RCC 7860 (cell line): Measurements from ENCODE around the gene TAF4B.
A peak's percentile ranks its signal among the peaks of the same experiment; 100 is the strongest.
"Not testable (repeated sequence)": the region's sequence is repeated elsewhere in the genome, so short reads cannot be mapped to it uniquely, and the experiment has no call there.

Experiments used
- DNase-seq: peaks from one replicate; pipeline ENCODE4 v3.0.0-alpha.2; 2015; ENCODE audit warnings: low spot score
- FAIRE-seq: peaks from 2 replicates; lab custom pipeline; 2012; peaks lifted over from hg19 to GRCh38; lab: Jason Lieb, UNC

TAF4B gene

DNA sequence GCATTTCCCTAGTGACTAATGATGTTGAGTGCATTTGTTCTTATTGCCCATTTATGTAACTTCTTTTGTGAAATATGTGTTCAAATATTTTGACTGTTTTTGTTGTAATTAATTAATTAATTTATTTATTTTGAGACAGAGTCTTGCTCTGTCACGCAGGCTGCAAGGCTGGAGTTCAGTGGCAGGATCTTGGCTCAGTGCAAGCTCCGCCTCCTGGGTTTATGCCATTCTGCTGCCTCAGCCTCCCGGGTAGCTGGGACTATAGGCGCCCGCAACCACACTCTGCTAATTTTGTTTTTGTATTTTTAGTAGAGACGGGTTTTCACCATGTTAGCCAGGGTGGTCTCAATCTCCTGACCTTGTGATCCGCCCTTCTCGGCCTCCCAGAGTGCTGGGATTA is 71.9 kb downstream of the TAF4B start:
- DNase-seq, result no peak
- FAIRE-seq, result no peak

DNA sequence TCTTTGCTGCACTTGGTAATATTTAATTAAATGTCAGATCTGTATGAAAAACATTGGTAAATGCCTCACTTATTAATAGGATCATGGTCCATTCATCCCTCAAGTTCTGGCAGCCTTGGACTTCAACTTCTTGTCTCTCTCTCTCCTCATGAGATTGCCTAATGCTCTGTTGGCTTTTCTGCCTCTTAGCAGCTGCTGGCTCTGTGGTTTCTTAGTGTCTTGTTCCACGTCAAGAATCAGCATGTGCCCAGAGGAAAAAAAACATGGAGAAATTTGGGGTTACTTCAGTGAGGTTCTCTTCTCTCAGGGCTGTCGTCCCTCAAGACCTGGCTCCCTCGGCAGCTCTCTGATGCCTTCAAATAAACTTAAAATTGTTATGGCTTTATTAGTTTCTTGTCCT is 75.4 kb downstream of the TAF4B start:
- FAIRE-seq (peak; percentile 12), DNase-seq (peak; percentile 30)

DNA sequence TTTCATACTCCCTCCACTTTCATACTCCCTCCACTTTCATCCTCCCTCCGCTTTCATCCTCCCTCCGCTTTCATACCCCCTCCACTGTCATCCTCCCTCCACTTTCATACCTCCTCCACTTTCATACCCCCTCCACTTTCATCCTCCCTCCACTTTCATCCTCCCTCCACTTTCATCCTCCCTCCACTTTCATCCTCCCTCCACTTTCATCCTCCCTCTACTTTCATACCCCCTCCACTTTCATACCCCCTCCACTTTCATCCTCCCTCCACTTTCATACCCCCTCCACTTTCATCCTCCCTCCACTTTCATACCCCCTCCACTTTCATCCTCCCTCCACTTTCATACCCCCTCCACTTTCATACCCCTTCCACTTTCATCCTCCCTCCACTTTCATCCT is 77.0 kb downstream of the TAF4B start:
- FAIRE-seq, DNase-seq: not testable (repeated sequence)

DNA sequence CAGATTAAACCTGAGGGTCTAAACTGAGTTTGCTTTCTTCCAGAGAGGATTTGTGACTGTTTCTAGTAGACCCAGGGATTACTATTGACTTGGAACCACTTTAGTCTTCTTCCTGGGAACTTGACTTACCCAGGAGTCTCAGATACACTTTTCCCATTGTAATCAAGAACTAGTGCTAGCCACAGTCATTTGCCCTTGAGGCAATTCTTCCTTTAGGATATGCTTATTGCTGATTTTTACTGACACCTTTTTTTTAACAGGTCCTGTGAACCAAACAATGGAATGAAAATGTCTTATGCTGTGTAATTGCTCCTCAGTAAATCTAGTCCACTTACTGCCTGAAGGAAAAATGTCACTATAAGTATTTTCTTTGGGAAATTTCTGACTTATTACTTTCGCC is 78.3 kb downstream of the TAF4B start:
- DNase-seq (no peak), FAIRE-seq (no peak)

DNA sequence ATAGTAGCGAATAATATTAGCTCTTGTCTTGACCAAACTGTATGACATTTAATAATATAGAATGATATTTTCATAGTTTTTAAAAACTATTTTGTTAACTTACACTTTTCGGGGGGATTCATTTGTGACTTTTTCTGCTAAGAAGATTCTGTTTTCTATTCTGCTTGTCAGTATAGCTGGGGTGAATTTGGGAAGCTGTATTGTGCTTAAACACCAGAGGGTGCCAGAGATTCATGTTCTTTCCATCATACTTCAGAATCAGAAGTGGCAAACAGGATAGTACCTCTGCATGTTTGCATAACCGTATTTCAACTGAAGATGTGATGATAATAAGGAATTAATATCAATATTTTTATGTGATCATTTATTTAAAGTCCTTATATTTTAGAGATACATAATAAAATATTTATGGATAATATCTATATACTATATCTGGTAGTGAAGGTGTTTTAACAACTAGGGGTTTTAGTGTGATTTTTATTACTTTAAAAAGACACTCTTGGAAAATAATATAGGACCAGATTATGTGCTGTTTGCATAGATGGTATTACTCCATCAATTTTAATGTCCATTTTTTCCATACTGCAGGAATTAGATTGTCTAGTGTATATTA is 81.0 kb downstream of the TAF4B start:
- FAIRE-seq, result peak; percentile 84
- DNase-seq, result peak; percentile 45

DNA sequence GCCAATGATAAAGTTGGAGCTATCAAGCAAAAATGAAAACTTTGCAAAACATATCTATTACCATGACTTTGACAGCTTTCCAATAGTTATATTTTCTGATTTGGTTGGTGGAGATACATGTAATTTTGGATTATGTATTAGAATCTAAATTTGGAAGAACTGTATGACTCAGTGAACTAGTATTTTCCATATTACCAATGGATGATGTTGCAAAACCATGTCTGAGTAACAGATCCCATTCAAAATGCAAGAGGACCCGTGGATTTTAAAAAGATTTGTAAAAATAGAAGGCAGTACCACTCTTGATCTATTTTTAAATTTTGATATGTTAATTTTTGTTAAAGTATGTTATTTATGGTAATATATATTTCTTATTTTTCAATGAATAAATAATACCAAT is 83.0 kb downstream of the TAF4B start:
- DNase-seq, result no peak
- no peak for FAIRE-seq

DNA sequence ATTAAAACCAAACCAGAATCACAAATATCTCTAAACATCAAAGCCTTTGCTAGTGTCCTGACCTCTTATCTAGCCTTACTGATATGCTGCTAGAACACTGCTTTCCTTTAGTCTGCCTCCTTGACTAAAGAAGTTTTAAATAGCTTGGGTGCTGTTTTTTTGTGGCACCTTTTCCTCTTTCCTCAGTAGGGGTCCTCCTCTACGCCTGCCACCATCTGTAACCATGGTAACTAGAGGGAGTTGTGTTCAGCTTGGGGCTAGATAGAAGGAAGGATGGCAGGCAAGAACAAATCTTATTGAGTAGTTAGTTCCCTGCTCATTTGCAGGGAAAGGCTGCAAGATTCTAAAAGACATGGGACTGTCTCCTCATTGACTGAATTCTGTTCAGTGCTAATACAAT is 86.0 kb downstream of the TAF4B start:
- no peak for DNase-seq
- no peak for FAIRE-seq

DNA sequence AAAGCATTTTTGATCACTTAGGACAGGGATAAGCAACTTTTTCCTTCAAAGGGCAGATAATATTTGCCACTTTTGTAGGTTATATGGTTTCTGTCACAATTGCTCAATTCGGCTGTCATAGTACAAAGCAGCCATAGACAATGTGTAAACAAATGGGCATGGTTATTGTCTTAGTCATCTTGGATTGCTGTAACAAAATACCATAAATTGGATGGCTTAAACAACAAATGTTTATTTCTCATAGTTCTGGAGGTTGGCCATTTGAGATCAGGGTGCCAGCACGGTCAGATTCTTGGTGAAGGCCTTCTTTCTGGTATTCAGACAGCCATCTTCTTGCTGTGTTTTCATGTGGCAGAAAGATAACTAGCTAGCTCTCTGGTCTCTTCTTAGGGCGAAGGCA is 91.2 kb downstream of the TAF4B start:
- FAIRE-seq (no peak), DNase-seq (no peak)

DNA sequence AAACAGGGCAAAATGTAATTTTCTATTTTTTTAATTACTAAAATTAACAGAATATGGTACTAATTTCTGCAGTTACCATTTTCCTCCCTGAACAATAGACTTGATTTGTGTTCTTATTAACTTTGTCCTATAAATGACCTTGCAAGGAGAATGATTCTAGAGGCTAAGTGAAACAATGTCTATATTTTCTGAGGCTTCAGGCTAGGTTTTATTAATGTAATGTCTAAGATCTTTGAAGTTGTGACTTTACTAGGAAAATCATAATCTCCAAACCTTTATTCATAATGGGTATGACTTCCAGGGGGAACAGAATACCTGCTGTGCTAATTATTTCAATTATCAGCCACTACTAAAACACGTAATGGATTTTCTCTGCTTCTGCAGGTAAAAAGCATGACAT is 94.4 kb downstream of the TAF4B start:
- no peak for DNase-seq
- no peak for FAIRE-seq

DNA sequence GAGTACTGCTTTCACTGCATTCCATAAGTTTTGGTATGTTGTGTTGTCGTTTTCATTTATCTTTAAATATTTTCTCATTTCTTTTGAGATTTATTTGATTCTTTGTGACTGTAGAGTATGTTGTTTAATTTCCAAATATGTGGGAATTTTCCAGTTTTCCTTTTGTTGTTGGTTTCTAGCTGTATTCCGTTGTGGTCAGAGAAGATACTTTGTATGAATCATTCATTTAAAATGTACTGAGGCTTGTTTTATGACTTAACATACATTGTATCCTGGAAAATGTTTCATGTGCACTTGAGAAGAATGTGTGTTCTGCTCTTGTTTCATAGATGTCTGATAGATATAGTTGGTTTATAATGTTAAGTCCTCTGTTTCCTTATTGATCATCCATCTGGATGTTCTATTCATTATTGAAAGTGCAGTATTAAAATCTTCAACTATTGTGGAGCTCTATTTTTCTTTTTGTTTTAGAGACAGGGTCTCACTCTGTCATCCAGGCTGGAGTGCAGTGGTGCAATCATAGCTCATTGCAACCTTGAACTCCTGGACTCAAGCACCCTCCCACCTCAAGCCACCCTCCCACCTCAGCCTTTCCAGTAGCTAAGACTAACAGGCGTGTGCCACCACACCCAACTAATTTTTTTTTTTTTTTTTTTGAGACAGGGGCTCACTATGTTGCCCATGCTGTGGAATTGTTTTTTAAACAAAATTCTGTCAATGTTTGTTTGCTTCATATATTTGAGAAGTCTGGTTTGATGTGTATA is 96.8 kb downstream of the TAF4B start:
- FAIRE-seq (peak; percentile 78), DNase-seq (peak; percentile 37)

DNA sequence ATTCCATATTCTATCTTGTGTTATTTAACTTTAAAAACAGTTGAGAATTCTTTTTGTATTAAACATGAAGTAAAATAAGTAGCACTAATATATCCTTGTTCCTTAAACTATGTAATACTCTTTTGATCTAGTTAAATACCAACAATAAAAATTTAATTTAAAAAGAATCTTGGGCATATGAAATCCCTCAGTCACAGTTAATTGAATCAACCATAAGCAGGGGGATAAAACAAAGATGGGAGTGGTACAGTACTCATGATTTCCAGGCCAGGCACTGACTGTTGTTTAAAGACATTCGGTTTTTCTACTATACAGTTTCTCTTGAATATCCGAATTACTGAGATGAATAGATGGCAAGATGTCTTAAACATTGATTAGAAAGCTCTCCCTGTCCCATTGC is 99.5 kb downstream of the TAF4B start:
- DNase-seq (no peak), FAIRE-seq (no peak)

DNA sequence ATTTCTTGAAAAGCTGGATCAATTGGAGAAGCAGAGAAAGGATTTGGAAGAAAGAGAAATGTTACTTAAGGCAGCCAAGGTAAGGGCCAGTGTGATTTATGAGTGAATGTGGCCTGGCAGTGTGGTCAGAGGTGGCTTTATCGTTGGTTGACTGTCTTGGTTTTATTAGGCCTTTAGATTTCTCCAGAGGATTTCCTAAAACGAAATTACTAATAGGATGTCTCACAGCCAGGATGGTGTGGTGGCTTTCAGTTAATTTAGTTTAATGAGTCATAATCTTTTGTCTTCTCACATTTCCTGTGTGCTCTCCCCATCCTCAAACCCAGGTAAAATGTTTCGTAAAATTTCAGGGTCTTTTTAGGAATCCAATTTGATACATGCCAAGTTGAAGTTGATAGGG is 100.8 kb downstream of the TAF4B start:
- DNase-seq (peak; percentile 24), FAIRE-seq (no peak)

DNA sequence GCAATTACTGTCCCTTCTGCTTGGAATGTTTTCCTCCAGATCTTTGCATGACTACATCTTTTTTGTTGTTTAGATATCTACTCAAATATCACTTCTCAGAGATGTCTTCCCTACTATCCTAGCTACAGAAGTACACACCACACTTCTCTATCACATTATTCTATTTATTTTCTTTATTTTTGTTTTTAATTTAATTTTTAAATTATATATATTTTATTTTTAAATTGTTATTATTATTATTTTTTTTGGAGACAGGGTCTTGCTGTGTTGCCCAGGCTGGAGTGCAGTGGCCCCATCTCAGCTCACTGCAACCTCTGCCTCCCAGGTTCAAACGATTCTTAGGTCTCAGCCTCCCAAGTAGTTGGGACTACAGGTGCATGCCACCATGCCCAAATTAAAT is 106.7 kb downstream of the TAF4B start:
- DNase-seq (no peak), FAIRE-seq (no peak)

DNA sequence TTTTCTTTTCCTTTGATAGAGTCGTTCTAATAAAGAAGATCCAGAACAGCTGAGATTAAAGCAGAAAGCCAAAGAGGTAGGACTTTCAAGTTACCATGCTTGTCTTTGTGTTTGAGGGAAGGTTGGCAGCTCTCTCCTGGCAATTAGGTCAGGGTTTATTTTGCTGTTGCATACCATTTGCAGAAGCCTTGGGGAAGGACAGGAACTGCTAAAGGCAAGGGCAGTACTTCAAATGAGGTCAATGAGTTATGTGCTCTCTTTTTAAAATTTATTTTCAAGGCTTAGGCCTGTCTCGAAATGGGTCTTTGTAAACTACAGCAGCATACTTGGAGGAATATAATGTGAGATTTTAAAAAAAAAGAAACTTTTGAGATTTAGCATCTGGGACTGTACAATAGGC is 108.9 kb downstream of the TAF4B start:
- FAIRE-seq (no peak), DNase-seq (no peak)

DNA sequence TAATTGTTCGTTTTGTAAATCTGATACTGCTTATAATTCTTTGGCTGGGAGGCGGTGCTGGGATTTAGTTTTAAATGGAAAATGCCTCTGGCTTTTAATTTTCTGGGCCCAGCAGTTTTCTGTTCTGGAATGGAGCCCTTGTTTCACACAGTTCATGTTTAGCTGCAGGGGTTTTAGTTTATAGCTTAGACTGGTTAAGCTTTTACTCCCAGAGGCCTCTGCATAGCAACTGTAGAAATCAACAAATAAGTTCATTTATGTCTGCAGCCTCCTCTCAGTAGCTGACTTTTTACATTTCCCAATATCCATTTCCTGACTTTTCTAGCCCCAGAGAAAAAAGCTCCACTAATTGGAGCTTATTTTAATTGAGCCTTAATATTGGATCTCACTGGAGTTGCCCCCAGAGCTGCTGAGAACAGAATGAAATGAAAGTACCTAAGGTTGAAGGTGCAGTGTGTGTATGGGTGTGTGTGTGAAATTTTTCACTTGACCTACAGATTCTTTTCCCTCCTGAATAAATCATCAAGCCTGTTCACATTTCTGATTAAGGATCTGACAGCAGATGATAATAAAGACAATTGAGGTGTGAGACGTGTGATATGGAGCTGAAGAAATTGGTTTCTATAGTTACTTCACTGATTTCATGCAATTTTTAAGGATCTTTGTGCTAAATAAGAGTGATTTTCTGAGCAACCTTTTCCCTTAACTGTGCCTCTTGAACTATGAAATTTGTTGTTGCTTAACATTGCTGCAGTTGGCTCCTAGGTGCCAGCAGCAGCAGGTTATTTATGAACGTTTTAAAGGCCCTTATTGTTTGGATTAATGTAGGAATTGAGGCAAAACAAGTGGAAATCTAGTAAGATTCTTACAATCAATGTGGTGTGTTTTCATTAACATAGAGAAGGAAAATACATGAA is 109.6 kb downstream of the TAF4B start:
- DNase-seq (no peak), FAIRE-seq (no peak)

DNA sequence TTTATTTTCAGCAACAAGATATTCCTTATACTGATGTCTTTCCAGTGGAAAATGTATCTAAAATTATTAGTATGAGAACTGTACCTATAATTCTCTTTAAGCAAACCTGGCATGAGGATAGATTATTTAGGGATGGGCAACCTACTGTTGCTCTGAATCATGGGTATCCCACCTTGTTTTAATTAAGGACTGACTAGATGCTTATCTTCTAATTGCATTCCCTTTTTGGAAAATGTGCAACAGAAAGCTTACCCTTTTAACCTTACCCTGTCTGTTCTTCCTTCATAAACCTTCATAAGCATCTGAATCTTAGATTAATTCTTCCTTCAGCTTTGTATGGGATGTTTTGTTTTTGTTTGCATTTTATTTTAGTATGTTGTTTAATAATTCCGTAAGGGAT is 110.3 kb downstream of the TAF4B start:
- no peak for DNase-seq
- FAIRE-seq, result no peak

DNA sequence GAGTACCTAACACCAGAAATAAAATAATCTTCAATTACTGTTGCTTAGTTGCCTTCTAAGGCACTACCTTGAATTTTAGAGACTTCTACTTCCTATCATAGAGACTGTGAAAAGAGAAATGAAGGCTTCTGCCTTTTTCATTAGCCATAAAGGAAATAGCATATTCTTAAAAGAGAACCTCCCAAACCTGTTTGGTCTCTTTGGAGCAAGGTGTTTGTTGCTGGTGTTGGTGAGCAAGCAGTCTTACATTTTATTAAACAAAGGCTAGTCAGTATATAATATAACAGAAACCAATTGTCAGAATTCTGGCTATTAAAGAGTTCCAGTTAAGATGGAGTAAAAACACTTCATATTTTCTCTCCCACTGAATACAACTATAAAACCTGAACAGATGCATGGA is 116.4 kb downstream of the TAF4B start:
- no peak for DNase-seq
- no peak for FAIRE-seq

DNA sequence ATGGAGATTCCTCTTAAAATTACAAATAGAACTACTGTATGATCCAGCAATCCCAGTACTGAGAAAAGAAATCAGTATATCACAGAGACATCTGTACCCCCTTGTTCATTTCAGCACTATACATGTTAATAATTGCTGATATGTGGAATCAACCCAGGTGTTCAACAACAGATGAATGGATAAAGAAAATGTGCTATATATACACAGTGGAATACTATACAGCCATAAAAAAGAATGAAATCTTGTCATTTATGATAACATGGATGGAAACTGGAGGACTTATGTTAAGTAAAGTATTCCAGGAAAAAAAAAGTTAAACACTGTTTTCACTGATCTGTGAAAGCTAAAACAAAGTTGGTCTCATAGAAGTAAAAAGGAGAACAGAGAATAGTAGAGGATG is 124.7 kb downstream of the TAF4B start:
- FAIRE-seq (no peak), DNase-seq (no peak)

DNA sequence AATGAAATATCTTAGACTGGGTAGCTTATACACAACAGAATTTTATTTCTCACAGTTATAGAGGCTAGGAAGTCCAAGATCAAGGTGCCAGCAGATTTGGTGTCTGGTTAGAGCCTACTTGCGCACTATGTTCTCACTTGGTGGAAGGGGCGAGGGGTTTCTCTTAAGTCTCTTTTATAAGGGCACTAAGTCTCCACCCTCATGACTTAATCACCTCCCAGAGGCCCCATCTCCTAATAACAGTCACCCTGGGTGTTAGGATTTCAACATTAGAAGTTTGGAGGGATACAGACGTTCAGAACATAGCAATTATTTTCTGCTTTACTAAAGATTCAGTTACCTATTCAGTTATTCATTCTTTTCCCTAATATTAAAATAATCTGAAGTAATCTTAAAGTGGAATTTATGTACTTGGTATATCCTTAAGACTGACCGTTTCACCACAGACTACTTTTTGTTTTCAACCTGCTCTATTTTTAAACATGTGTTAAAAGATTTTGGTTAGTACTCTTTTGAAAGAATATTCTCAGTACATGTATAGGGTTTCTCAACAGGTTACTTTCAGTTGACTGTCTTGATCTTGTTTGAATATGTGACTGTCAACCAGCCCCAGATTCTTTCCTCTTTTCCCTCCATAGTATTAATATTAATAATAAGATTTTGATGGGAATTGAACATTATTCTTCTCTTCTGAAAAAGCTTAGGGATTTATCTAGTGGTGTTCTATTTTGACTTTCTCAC is 130.0 kb downstream of the TAF4B start:
- FAIRE-seq, result no peak
- no peak for DNase-seq

DNA sequence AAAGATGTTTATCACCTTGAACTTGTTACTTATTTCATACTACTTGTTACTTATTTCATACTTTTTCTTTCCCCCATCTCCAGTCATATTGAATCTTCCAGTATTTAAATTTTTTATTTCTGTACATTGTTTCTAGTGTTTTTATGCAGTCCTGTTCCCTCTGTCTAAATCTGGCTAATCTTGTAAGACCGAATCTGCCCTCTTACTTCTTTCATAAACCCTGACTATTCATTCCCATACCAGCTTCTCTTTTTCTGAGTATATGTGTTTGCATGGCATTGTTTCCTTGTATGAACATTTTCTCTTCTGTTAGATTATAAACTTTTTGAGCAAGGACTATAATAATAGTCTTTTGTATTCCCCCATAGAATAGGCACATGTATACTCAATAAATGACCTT is 131.7 kb downstream of the TAF4B start:
- DNase-seq (no peak), FAIRE-seq (no peak)

DNA sequence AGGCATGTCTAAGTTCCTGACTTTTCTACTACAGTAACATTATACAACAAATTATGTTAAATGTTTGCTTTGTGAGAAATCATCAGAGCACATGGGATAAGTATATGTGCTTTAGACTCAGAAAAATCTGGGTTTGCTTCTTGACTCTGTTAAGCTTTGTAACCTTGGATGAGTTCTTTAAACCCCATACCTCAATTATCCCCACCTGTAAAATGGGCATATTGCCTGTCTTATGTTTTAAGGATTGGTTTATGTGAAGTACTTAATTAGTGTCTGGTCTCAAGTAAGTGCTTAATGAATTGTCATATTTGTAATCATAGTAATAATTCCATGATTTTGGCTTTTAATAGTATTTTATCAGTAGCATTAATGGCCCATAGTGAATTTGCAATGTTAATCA is 135.8 kb downstream of the TAF4B start:
- FAIRE-seq, result no peak
- DNase-seq, result no peak
